Spleen (tissue), 7 donors: ENCODE results near the gene SLC11A2.

Experiments
- CTCF ChIP-seq, 11 experiments: fragments of 200-600 bp in 7 of 11; fragments of 450-650 bp in 4 of 11; sonication (generic) in 4 of 11; IDR thresholded peaks in 8 of 11; conservative IDR thresholded peaks in 3 of 11; 1 replicate in 7 of 11; 2 replicates in 4 of 11; pipeline versions ENCODE4 v1.4.0 to v1.8.0; 2016 to 2021; ENCODE audit warnings: antibody characterized with exemption in 11 of 11, inconsistent platforms in 4 of 11, mild to moderate bottlenecking in 1 of 11
- POLR2A ChIP-seq, 3 donors: fragments of 450-650 bp; IDR thresholded peaks; one replicate each; pipeline ENCODE4 v1.5.1; 2017; ENCODE audit warnings: antibody characterized with exemption in 3 of 3, mild to moderate bottlenecking in 1 of 3
- POLR2AphosphoS5 ChIP-seq, 3 donors: sonication (generic); formaldehyde crosslinking; IDR thresholded peaks; one replicate each; pipeline ENCODE4 v1.5.1; 2017; ENCODE audit warnings: antibody characterized with exemption in 3 of 3
- donor health status: DM: no; HTN: no; CAD: no; lungs with moderate emphysema.
- donor health status: DM: no; HTN: no; CAD: no.
- donor health status: DM: no; HTN: no; CAD: no.

GRCh38 chr12:51019927-51020326 is 6.3 kb downstream of the SLC11A2 start:
- no peak for TF ChIP-seq CTCF (IDR thresholded peaks at IDR 0.05 in 8 of 11, conservative IDR thresholded peaks at IDR 0.05 in 3 of 11)
- no peak for TF ChIP-seq POLR2A (IDR thresholded peaks at IDR 0.05)
- no peak for TF ChIP-seq POLR2AphosphoS5 (IDR thresholded peaks at IDR 0.05)
